GM19240 (cell line): ENCODE results near the gene THOC6.
A peak's percentile ranks its signal among the peaks of the same experiment; 100 is the strongest.

Experiments used
- DNase-seq: peaks from one replicate; pipeline ENCODE4 v3.0.0; 2011; ENCODE audit warnings: low spot score; ENCODE audit not compliant: insufficient read length

Gene THOC6

GRCh38 chr16:2991566-2992261 lies 32.1 kb upstream of the THOC6 start:
- no peak for DNase-seq

- DNase-seq, result no peak
Observed at GRCh38 chr16:2992383-2993081, 31.3 kb upstream of the THOC6 start.

GRCh38 chr16:2996298-2996697 lies 27.5 kb upstream of the THOC6 start:
- no peak for DNase-seq

GRCh38 chr16:2999929-3000328 lies 23.9 kb upstream of the THOC6 start:
- no peak for DNase-seq

GRCh38 chr16:3000540-3000939 lies 23.3 kb upstream of the THOC6 start:
- DNase-seq, result no peak

- no peak for DNase-seq
Observed at GRCh38 chr16:3001316-3001715, 22.5 kb upstream of the THOC6 start.

- DNase-seq, result peak; percentile 100
Observed at GRCh38 chr16:3003582-3004270, 20.1 kb upstream of the THOC6 start.

- DNase-seq, result no peak
Observed at GRCh38 chr16:3004319-3004718, 19.5 kb upstream of the THOC6 start.

- no peak for DNase-seq
Observed at GRCh38 chr16:3004781-3005284, 19.0 kb upstream of the THOC6 start.

- DNase-seq, result no peak
Observed at GRCh38 chr16:3007059-3007956, 16.5 kb upstream of the THOC6 start.

- DNase-seq, result no peak
Observed at GRCh38 chr16:3007957-3008689, 15.7 kb upstream of the THOC6 start.

GRCh38 chr16:3008690-3009037 lies 15.2 kb upstream of the THOC6 start:
- no peak for DNase-seq

GRCh38 chr16:3009568-3010390 lies 14.1 kb upstream of the THOC6 start:
- DNase-seq, result no peak

GRCh38 chr16:3010510-3010909 lies 13.3 kb upstream of the THOC6 start:
- no peak for DNase-seq

- DNase-seq, result no peak
Observed at GRCh38 chr16:3012246-3012645, 11.6 kb upstream of the THOC6 start.

- no peak for DNase-seq
Observed at GRCh38 chr16:3012828-3013420, 10.9 kb upstream of the THOC6 start, which contains the start of gene CLDN9. TSS of gene CLDN9 (plus strand) at chr16:3012923. CDS start at chr16:3013363, 440 bp downstream.

GRCh38 chr16:3013491-3013951 lies 10.3 kb upstream of the THOC6 start:
- DNase-seq, result no peak

- no peak for DNase-seq
Observed at GRCh38 chr16:3013998-3014690, 9.7 kb upstream of the THOC6 start.

- DNase-seq, result no peak
Observed at GRCh38 chr16:3014971-3015370, 8.9 kb upstream of the THOC6 start.
